Brain microvascular endothelial cell (primary cell): ENCODE data around the gene CNTNAP2.
"Not testable (repeated sequence)": the region's sequence is repeated elsewhere in the genome, so short reads cannot be mapped to it uniquely, and the experiment has no call there.

ENCODE experiments used
- DNase-seq: peaks from one replicate; pipeline ENCODE4 v3.0.0-alpha.2; 2020
- H3K27ac ChIP-seq: fragments of 250-450 bp; sonication (Bioruptor Pico); 2 replicates; pipeline ENCODE4 v1.5.1; 2020; ENCODE audit warnings: mild to moderate bottlenecking, moderate library complexity
- H3K27me3 ChIP-seq: fragments of 250-450 bp; sonication (Bioruptor Pico); replicated peaks from 2 replicates; pipeline ENCODE4 v1.5.1; 2020; ENCODE audit warnings: mild to moderate bottlenecking
- H3K36me3 ChIP-seq: fragments of 250-450 bp; sonication (Bioruptor Pico); replicated peaks from 2 replicates; pipeline ENCODE4 v1.5.1; 2020; ENCODE audit warnings: mild to moderate bottlenecking
- H3K4me3 ChIP-seq: 2 replicates; pipeline ENCODE4 v1.5.1; 2011; ENCODE audit warnings: low read depth, mild to moderate bottlenecking, control low read depth, low read length, moderate library complexity
- CTCF ChIP-seq: IDR thresholded peaks from 2 replicates; pipeline ENCODE4 v1.5.1; 2011; ENCODE audit warnings: low read depth, mild to moderate bottlenecking, moderate library complexity, low read length, control low read depth, inconsistent platforms; ENCODE audit errors: missing control alignments
- in situ Hi-C: cut with HindIII; loops from 2 replicates; pipeline ENCODE4 v1.10.0; 2017; ENCODE audit warnings: low sequenced_read_pairs, low pct_ligation_motif_present

Gene CNTNAP2

DNA sequence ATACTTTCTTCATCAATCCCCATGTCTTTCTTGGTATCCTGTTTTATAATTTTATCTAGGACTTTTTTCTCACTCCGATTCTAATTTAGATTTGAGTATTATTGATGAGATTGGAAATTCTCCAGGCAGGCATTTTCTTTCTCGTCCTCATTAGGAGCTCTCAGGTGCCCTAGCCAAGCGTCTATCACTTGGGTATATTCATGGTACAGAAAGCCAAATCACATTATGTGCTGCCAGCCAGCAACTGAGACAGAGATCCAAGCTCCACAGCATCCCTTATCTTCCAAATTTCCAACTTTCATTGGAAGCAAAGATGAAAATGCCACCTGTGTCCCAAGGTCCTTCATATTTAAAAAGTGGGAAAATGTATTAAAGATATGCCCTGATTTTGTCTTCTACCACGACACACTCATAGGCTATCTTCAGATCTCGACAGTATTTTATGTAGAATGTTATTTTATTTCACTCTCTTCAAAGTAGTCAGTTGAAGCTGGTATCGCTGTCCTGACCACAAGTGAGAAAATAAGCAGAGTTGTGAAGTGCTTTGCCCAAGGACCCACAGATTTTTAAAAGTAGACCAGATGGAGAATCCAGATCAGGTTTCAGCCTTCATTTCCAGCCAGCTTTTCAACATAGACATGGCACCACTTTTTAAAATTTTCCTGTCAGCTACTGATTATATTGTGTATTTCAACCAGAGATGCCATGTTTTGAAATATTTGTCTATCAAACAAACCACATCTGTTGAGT lies 773.4 kb downstream of the CNTNAP2 start:
- H3K4me3 ChIP-seq = no peak overlapping the region
- no peaks in the 10 kb centered on the region for H3K27me3 ChIP-seq
- in situ Hi-C loops = no loop called here
- no peak for DNase-seq
- H3K27ac ChIP-seq = no peak overlapping the region
- no peak for TF ChIP-seq CTCF
- H3K36me3 ChIP-seq = no peaks in the 10 kb centered on the region

DNA sequence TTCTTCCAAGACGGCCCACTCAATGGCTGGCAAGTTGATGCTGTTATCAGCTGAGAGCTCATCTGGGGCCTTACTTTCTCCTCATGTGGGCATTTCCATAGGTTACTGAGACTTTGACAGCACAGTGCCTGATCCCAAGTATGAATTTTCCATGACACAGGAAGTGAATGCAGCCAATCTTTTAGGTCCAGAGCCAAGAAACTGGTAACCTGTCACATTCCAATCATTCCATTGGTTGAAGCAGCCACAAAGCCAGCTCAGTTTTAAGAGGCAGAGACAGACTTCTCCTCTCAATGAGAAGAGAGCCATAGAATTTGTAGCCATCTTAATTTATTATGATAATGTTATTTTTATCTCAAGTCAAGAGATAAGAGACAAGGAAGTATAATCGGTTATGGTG lies 775.5 kb downstream of the CNTNAP2 start:
- Histone ChIP-seq H3K4me3 (no peak overlapping the region), H3K27ac (no peak overlapping the region), H3K36me3 (no peaks in the 10 kb centered on the region), H3K27me3 (no peaks in the 10 kb centered on the region)
- peak; percentile 1 for DNase-seq
- in situ Hi-C loops = no loop called here
- TF ChIP-seq CTCF = no peak

DNA sequence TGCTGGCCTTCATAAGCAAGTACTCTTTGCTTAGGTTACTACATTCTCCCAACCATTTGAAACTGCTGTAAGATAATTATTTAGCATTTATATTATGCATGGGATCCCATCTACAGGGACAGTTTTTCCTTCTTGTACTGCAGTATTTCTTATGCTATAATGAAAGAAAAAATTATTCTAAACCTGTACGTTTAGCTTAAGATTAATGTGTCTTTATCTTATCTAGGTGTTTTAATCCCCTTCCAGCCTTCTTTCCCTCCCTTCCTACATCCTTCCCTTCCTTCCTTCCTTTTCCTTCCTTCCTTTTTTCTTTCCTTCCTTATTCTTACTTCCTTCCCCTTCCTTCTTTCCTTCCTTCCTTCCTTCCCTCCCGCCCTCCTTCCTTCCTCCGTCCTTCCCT lies 778.3 kb downstream of the CNTNAP2 start:
- no peak for TF ChIP-seq CTCF
- Histone ChIP-seq H3K27me3 (no peaks in the 10 kb centered on the region), H3K27ac (no peak overlapping the region), H3K36me3 (no peaks in the 10 kb centered on the region), H3K4me3 (no peak overlapping the region)
- in situ Hi-C loops = no loop called here
- DNase-seq = no peak

- H3K4me3 ChIP-seq = no peak overlapping the region
- DNase-seq = no peak
- no peak overlapping the region for H3K27ac ChIP-seq
- H3K27me3 ChIP-seq = no peaks in the 10 kb centered on the region
- in situ Hi-C loops = no loop called here
- H3K36me3 ChIP-seq = no peaks in the 10 kb centered on the region
- TF ChIP-seq CTCF = no peak
Observed at GRCh38 chr7:146902266-146902665, 785.7 kb downstream of the CNTNAP2 start.

- Histone ChIP-seq H3K4me3 (no peak overlapping the region), H3K27ac (no peak overlapping the region), H3K27me3 (no peaks in the 10 kb centered on the region), H3K36me3 (no peaks in the 10 kb centered on the region)
- no peak for DNase-seq
- in situ Hi-C loops = no loop called here
- TF ChIP-seq CTCF = no peak
Observed at GRCh38 chr7:146902728-146903127, 786.1 kb downstream of the CNTNAP2 start.

DNA sequence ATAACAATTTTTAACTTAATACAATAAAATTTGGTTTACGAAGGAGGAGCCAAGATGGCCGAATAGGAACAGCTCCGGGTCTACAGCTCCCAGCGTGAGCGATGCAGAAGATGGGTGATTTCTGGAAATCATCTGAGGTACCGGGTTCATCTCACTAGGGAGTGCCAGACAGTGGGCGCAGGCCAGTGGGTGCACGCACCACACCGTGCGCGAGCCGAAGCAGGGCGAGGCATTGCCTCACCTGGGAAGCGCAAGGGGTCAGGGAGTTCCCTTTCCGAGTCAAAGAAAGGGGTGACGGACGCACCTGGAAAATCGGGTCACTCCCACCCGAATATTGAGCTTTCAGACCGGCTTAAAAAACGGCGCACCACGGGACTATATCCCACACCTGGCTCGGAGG lies 789.1 kb downstream of the CNTNAP2 start:
- H3K27me3 ChIP-seq, H3K27ac ChIP-seq, in situ Hi-C loops, H3K36me3 ChIP-seq, H3K4me3 ChIP-seq, DNase-seq: not testable (repeated sequence)
